ENCODE data around the gene MAN1A1.
A peak's percentile ranks its signal among the peaks of the same experiment; 100 is the strongest.
"Not testable (repeated sequence)": the region's sequence is repeated elsewhere in the genome, so short reads cannot be mapped to it uniquely, and the experiment has no call there.

Gene MAN1A1

GRCh38 chr6:119160911-119161310 lies 188.7 kb downstream of the MAN1A1 start:
- Histone ChIP-seq H3K27ac (ENCODE audit: low read depth, low read length, severe bottlenecking) (no peak overlapping the region), H3K36me3 (ENCODE audit: control insufficient read depth, insufficient read depth, low read length) (no peaks in the 10 kb centered on the region), H3K4me3 (ENCODE audit: extremely low read depth, insufficient read depth, low read length, poor library complexity, severe bottlenecking) (no peak overlapping the region), H3K4me1 (ENCODE audit: control insufficient read depth, insufficient read depth, low read length, poor library complexity, severe bottlenecking) (no peaks in the 10 kb centered on the region), H3K9me3 (ENCODE audit: control insufficient read depth, low read length) (no peaks in the 10 kb centered on the region)
- WGBS, 2 experiments (ENCODE audit: insufficient coverage in 2 of 2), result 86 to 94% methylated on average over 1 to 2 of the region's 2 CpGs

- no peaks in the 10 kb centered on the region for H3K4me1 ChIP-seq (ENCODE audit: control insufficient read depth, insufficient read depth, low read length, poor library complexity, severe bottlenecking)
- H3K4me3 ChIP-seq (ENCODE audit: extremely low read depth, insufficient read depth, low read length, poor library complexity, severe bottlenecking), result no peak overlapping the region
- 96% methylated on average over 4 to 6 of the region's 9 CpGs for WGBS, 2 experiments (ENCODE audit: insufficient coverage in 2 of 2)
- H3K9me3 ChIP-seq (ENCODE audit: control insufficient read depth, low read length), result no peaks in the 10 kb centered on the region
- H3K27ac ChIP-seq (ENCODE audit: low read depth, low read length, severe bottlenecking), result no peak overlapping the region
- no peaks in the 10 kb centered on the region for H3K36me3 ChIP-seq (ENCODE audit: control insufficient read depth, insufficient read depth, low read length)
Measured at GRCh38 chr6:119158057-119158848, 191.3 kb downstream of the MAN1A1 start.

GRCh38 chr6:119157506-119157815 lies 192.1 kb downstream of the MAN1A1 start:
- Histone ChIP-seq H3K36me3 (ENCODE audit: control insufficient read depth, insufficient read depth, low read length) (no peaks in the 10 kb centered on the region), H3K4me1 (ENCODE audit: control insufficient read depth, insufficient read depth, low read length, poor library complexity, severe bottlenecking) (no peaks in the 10 kb centered on the region), H3K9me3 (ENCODE audit: control insufficient read depth, low read length) (no peaks in the 10 kb centered on the region), H3K4me3 (ENCODE audit: extremely low read depth, insufficient read depth, low read length, poor library complexity, severe bottlenecking) (no peak overlapping the region), H3K27ac (ENCODE audit: low read depth, low read length, severe bottlenecking) (no peak overlapping the region)
- 100% methylated on average over 2 of the region's 3 CpGs for WGBS, 2 experiments (ENCODE audit: insufficient coverage in 2 of 2)

GRCh38 chr6:119156757-119157505 lies 192.6 kb downstream of the MAN1A1 start:
- no peak overlapping the region for H3K4me3 ChIP-seq (ENCODE audit: extremely low read depth, insufficient read depth, low read length, poor library complexity, severe bottlenecking)
- H3K27ac ChIP-seq (ENCODE audit: low read depth, low read length, severe bottlenecking), result no peak overlapping the region
- 82 to 90% methylated on average over 5 to 7 of the region's 8 CpGs for WGBS, 2 experiments (ENCODE audit: insufficient coverage in 2 of 2)
- no peaks in the 10 kb centered on the region for H3K9me3 ChIP-seq (ENCODE audit: control insufficient read depth, low read length)
- no peaks in the 10 kb centered on the region for H3K4me1 ChIP-seq (ENCODE audit: control insufficient read depth, insufficient read depth, low read length, poor library complexity, severe bottlenecking)
- no peaks in the 10 kb centered on the region for H3K36me3 ChIP-seq (ENCODE audit: control insufficient read depth, insufficient read depth, low read length)

GRCh38 chr6:119156082-119156481 lies 193.5 kb downstream of the MAN1A1 start:
- H3K36me3 ChIP-seq (ENCODE audit: control insufficient read depth, insufficient read depth, low read length); H3K27ac ChIP-seq (ENCODE audit: low read depth, low read length, severe bottlenecking); H3K4me3 ChIP-seq (ENCODE audit: extremely low read depth, insufficient read depth, low read length, poor library complexity, severe bottlenecking); H3K9me3 ChIP-seq (ENCODE audit: control insufficient read depth, low read length); H3K4me1 ChIP-seq (ENCODE audit: control insufficient read depth, insufficient read depth, low read length, poor library complexity, severe bottlenecking): not testable (repeated sequence)
- WGBS, 2 experiments (ENCODE audit: insufficient coverage in 2 of 2), result no CpG with 5 or more reads among the region's 4 CpGs

GRCh38 chr6:119152187-119152586 lies 197.4 kb downstream of the MAN1A1 start:
- H3K9me3 ChIP-seq (ENCODE audit: control insufficient read depth, low read length), result peaks cover 8% of the 10 kb centered on the region
- H3K36me3 ChIP-seq (ENCODE audit: control insufficient read depth, insufficient read depth, low read length), result no peaks in the 10 kb centered on the region
- H3K4me1 ChIP-seq (ENCODE audit: control insufficient read depth, insufficient read depth, low read length, poor library complexity, severe bottlenecking), result peaks cover 8% of the 10 kb centered on the region
- no peak overlapping the region for H3K4me3 ChIP-seq (ENCODE audit: extremely low read depth, insufficient read depth, low read length, poor library complexity, severe bottlenecking)
- H3K27ac ChIP-seq (ENCODE audit: low read depth, low read length, severe bottlenecking), result no peak overlapping the region
- WGBS, 2 experiments (ENCODE audit: insufficient coverage in 2 of 2), result 100% methylated on average over 2 of the region's 3 CpGs; no CpG with 5 or more reads in 1 of the 2 experiments

GRCh38 chr6:119148825-119149525 lies 200.6 kb downstream of the MAN1A1 start:
- no peaks in the 10 kb centered on the region for H3K36me3 ChIP-seq (ENCODE audit: control insufficient read depth, insufficient read depth, low read length)
- peaks cover 8% of the 10 kb centered on the region for H3K9me3 ChIP-seq (ENCODE audit: control insufficient read depth, low read length)
- no peak overlapping the region for H3K4me3 ChIP-seq (ENCODE audit: extremely low read depth, insufficient read depth, low read length, poor library complexity, severe bottlenecking)
- H3K27ac ChIP-seq (ENCODE audit: low read depth, low read length, severe bottlenecking), result no peak overlapping the region
- 92 to 94% methylated on average over 6 to 7 of the region's 9 CpGs for WGBS, 2 experiments (ENCODE audit: insufficient coverage in 2 of 2)
- peaks cover 28% of the 10 kb centered on the region for H3K4me1 ChIP-seq (ENCODE audit: control insufficient read depth, insufficient read depth, low read length, poor library complexity, severe bottlenecking)

GRCh38 chr6:119148098-119148824 lies 201.3 kb downstream of the MAN1A1 start:
- WGBS, 2 experiments (ENCODE audit: insufficient coverage in 2 of 2), result 67 to 75% methylated on average over 3 to 5 of the region's 5 CpGs
- Histone ChIP-seq H3K4me3 (ENCODE audit: extremely low read depth, insufficient read depth, low read length, poor library complexity, severe bottlenecking) (no peak overlapping the region), H3K36me3 (ENCODE audit: control insufficient read depth, insufficient read depth, low read length) (no peaks in the 10 kb centered on the region), H3K4me1 (ENCODE audit: control insufficient read depth, insufficient read depth, low read length, poor library complexity, severe bottlenecking) (peaks cover 28% of the 10 kb centered on the region), H3K27ac (ENCODE audit: low read depth, low read length, severe bottlenecking) (peak overlapping the region; percentile 76), H3K9me3 (ENCODE audit: control insufficient read depth, low read length) (peaks cover 8% of the 10 kb centered on the region)

GRCh38 chr6:119147101-119148053 lies 202.2 kb downstream of the MAN1A1 start:
- peak overlapping the region; percentile 76 for H3K27ac ChIP-seq (ENCODE audit: low read depth, low read length, severe bottlenecking)
- H3K4me1 ChIP-seq (ENCODE audit: control insufficient read depth, insufficient read depth, low read length, poor library complexity, severe bottlenecking), result peaks cover 28% of the 10 kb centered on the region
- H3K9me3 ChIP-seq (ENCODE audit: control insufficient read depth, low read length), result peaks cover 8% of the 10 kb centered on the region
- H3K36me3 ChIP-seq (ENCODE audit: control insufficient read depth, insufficient read depth, low read length), result no peaks in the 10 kb centered on the region
- WGBS, 2 experiments (ENCODE audit: insufficient coverage in 2 of 2), result 65 to 72% methylated on average over 4 to 5 of the region's 6 CpGs
- no peak overlapping the region for H3K4me3 ChIP-seq (ENCODE audit: extremely low read depth, insufficient read depth, low read length, poor library complexity, severe bottlenecking)
